ENCODE results near the gene SLC16A2. TPM values are rescaled to one million over a fixed set of nuclear protein-coding genes. Genes with fewer than 3 reads are reported as not detected.

The SLC16A2 gene
- total RNA-seq, 2 experiments from 2014 or later: 0.36 TPM

Other genes starting within 250 kb of the SLC16A2 start
- gene ZCCHC13, start 117.3 kb upstream of the SLC16A2 start, total RNA-seq: not detected
- 10 to 100 TPM; 40.0 to 42.0 TPM for gene RLIM, start 193.1 kb downstream of the SLC16A2 start, total RNA-seq

Measured in activated CD8-positive, alpha-beta T cell treated with anti-CD3 and anti-CD28 coated beads for 36 hours (primary cell).